Activated B cell treated with CpG ODN at 0.5 μM for 24 hours (primary cell): ENCODE results near the gene MUC4. TPM values are rescaled to one million over a fixed set of nuclear protein-coding genes. Genes with fewer than 3 reads are reported as not detected.

Source experiments
- ATAC-seq: fragments of 200-7000 bp; cut with Tn5 transposase; one replicate; pipeline ENCODE4 v1.10.0; 2021; ENCODE audit warnings: low read depth, mild to moderate bottlenecking, moderate library complexity
- CTCF ChIA-PET: fragments of 350-600 bp; sonication (Branson Sonifier 250); formaldehyde crosslinking; loops from one replicate; lab custom pipeline; 2021; ENCODE audit warnings: antibody characterized with exemption; lab: Charles Lee
- POLR2A ChIA-PET: fragments of 350-600 bp; sonication (Branson Sonifier 250); formaldehyde crosslinking; loops from one replicate; lab custom pipeline; 2021; ENCODE audit warnings: antibody characterized with exemption; lab: Charles Lee
- DNase-seq: peaks from one replicate; pipeline ENCODE4 v3.0.0; 2022
- H3K27ac Mint-ChIP-seq: one replicate; pipeline ENCODE4 v1.8.0; 2020; ENCODE audit warnings: mixed read lengths
- H3K27me3 Mint-ChIP-seq: one replicate; pipeline ENCODE4 v1.8.0; 2021; ENCODE audit warnings: mixed read lengths
- H3K36me3 Mint-ChIP-seq: one replicate; pipeline ENCODE4 v1.8.0; 2021; ENCODE audit warnings: low read depth, mixed read lengths
- H3K4me1 Mint-ChIP-seq: one replicate; pipeline ENCODE4 v1.8.0; 2021; ENCODE audit warnings: mixed read lengths
- H3K4me3 Mint-ChIP-seq: one replicate; pipeline ENCODE4 v1.8.0; 2020; ENCODE audit warnings: mild to moderate bottlenecking, mixed read lengths
- H3K9me3 Mint-ChIP-seq: one replicate; pipeline ENCODE4 v1.8.0; 2020; ENCODE audit warnings: mixed read lengths
- CTCF ChIP-seq: fragments of 200-600 bp; IDR thresholded peaks from one replicate; pipeline ENCODE4 v1.8.0; 2022; ENCODE audit warnings: antibody characterized with exemption, mild to moderate bottlenecking
- intact Hi-C: fragments of 100-400 bp; cut with micrococcal nuclease; formaldehyde crosslinking; loops from one replicate; pipeline ENCODE4 v1.15.1; 2024
- total RNA-seq: library from RNA; stranded (reverse); gene quantifications from 2 replicates; pipeline ENCODE4 v1.2.3, GENCODE V29; 2022

MUC4 gene
- total RNA-seq, 1 donor from 2014 or later = 0.09 TPM

- ATAC-seq = no peak
- intact Hi-C loops = no loop called here
- H3K27me3 Mint-ChIP-seq = peaks cover 24% of the 10 kb centered on the region
- H3K4me3 Mint-ChIP-seq = no peak overlapping the region
- H3K36me3 Mint-ChIP-seq = no peaks in the 10 kb centered on the region
- POLR2A ChIA-PET = no interaction called here
- no peaks in the 10 kb centered on the region for H3K4me1 Mint-ChIP-seq
- no peak overlapping the region for H3K27ac Mint-ChIP-seq
- no peak for DNase-seq
- H3K9me3 Mint-ChIP-seq = no peaks in the 10 kb centered on the region
- CTCF ChIA-PET = no interaction called here
- no peak for TF ChIP-seq CTCF
Observed at GRCh38 chr3:195815169-195815771, 3.5 kb upstream of the MUC4 start.

DNA sequence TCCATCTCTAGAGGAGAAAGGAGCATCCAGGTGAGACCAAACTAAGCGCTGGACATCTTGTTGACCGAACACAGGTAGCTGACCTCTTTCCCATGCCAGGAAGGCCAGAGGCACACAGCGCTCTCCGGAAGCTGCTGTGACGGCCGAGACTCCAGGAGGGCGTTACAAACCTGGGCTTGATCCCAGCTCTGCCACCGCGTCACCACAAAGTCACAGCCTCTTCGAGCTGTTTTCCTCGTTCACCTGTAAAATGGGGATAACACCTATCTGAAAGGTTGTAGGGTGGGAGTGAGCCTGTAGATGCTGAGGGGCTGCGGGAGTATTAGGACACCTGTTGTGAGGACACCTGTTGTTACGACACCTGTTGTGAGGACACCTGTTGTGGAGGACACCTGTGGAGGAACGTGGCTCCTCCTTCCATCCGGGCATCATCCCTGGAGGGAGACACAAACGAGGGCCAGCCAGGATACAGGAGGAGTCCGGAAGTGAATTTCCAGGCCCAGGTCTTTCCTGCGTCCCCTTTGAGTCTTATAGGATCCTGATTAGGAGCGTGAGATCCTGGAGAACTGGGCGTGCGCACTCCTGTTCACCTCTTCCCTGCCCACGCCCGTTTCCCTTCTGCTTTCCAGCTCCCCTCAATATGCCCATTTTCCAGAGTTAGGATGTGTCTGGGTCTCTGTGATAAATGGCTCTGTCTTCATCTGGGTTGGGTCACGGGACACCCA is 2.3 kb upstream of the MUC4 start:
- intact Hi-C loops = no loop called here
- ATAC-seq (no peak), DNase-seq (no peak)
- Mint-ChIP-seq H3K4me3 (no peak overlapping the region), H3K27me3 (peaks cover 26% of the 10 kb centered on the region), H3K4me1 (no peaks in the 10 kb centered on the region), H3K36me3 (no peaks in the 10 kb centered on the region), H3K27ac (no peak overlapping the region), H3K9me3 (no peaks in the 10 kb centered on the region)
- ChIA-PET POLR2A (no interaction called here), CTCF (no interaction called here)
- no peak for TF ChIP-seq CTCF

- TF ChIP-seq CTCF = no peak
- H3K9me3 Mint-ChIP-seq = no peaks in the 10 kb centered on the region
- ChIA-PET CTCF (no interaction called here), POLR2A (no interaction called here)
- no peak overlapping the region for H3K27ac Mint-ChIP-seq
- H3K36me3 Mint-ChIP-seq = no peaks in the 10 kb centered on the region
- intact Hi-C loops = no loop called here
- ATAC-seq (no peak), DNase-seq (no peak)
- H3K4me3 Mint-ChIP-seq = no peak overlapping the region
- H3K27me3 Mint-ChIP-seq = peaks cover 31% of the 10 kb centered on the region
- H3K4me1 Mint-ChIP-seq = peaks cover 5% of the 10 kb centered on the region
Observed at GRCh38 chr3:195812366-195812765, 637 bp upstream of the MUC4 start.

- intact Hi-C loops = no loop called here
- ATAC-seq (no peak), DNase-seq (no peak)
- ChIA-PET CTCF (no interaction called here), POLR2A (no interaction called here)
- Mint-ChIP-seq H3K36me3 (no peaks in the 10 kb centered on the region), H3K27me3 (peaks cover 35% of the 10 kb centered on the region), H3K4me3 (no peak overlapping the region), H3K4me1 (peaks cover 9% of the 10 kb centered on the region), H3K9me3 (no peaks in the 10 kb centered on the region), H3K27ac (no peak overlapping the region)
- no peak for TF ChIP-seq CTCF
Observed at GRCh38 chr3:195810455-195810845, 1.3 kb downstream of the MUC4 start.

- CTCF ChIA-PET = no interaction called here
- no peak for TF ChIP-seq CTCF
- no peaks in the 10 kb centered on the region for H3K36me3 Mint-ChIP-seq
- H3K4me3 Mint-ChIP-seq = no peak overlapping the region
- intact Hi-C loops = no loop called here
- H3K9me3 Mint-ChIP-seq = no peaks in the 10 kb centered on the region
- POLR2A ChIA-PET = no interaction called here
- peaks cover 13% of the 10 kb centered on the region for H3K4me1 Mint-ChIP-seq
- no peak for DNase-seq
- ATAC-seq = no peak
- H3K27ac Mint-ChIP-seq = no peak overlapping the region
- H3K27me3 Mint-ChIP-seq = peaks cover 39% of the 10 kb centered on the region
Observed at GRCh38 chr3:195809796-195810454, 1.8 kb downstream of the MUC4 start.
